Gastrocnemius medialis (tissue), 4 donors: ENCODE results near the gene KAZN.

Experiments
- POLR2A ChIP-seq, 2 donors: fragments of 450-650 bp; IDR thresholded peaks; one replicate each; pipeline ENCODE4 v1.6.1; 2017; ENCODE audit warnings: antibody characterized with exemption in 2 of 2, mild to moderate bottlenecking in 2 of 2, moderate library complexity in 2 of 2
- TF ChIP-seq, protein P1 (sequence below), 5 experiments: fragments of 450-650 bp in 3 of 5; fragments of 200-600 bp in 2 of 5; sonication (generic) in 2 of 5; IDR thresholded peaks in 4 of 5; conservative IDR thresholded peaks in 1 of 5; 1 replicate in 4 of 5; 2 replicates in 1 of 5; pipeline ENCODE4 v1.5.1; 2016 to 2019; ENCODE audit warnings: antibody characterized with exemption in 5 of 5, mild to moderate bottlenecking in 3 of 5, moderate library complexity in 3 of 5

DNA sequence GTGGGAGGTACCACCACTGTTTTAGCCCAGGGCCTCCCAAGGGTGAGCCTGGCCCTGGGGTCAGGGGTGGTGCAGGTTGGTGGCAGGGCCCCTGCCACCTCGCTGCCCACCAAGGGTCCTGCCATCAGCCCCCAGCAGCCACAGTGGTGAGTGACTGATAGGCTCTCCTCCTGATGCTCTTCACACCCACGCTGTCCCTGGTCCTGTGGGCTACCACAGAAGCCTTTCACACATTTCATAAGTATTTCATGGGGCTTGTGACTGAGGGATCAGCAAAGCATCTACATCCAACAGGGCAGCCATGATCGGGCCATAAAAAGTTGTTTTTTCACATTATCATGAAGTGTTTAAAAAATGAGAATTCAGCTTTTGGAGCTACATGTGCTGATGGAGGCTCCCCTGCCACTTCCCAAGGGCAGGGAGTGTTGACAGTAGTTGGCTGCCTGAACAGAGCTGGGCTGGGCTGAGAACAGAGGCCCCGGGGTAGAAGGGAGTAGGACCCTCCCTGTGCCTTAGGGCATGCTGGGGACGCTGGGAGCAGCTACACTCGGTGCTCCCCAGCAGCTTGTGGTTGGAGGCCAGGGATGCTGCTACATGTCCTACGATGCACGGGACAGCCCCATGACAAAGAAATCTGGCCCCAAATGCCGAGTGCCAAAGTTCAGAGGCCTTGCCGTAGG lies 482.0 kb downstream of the KAZN start:
- TF ChIP-seq, protein P1, sequence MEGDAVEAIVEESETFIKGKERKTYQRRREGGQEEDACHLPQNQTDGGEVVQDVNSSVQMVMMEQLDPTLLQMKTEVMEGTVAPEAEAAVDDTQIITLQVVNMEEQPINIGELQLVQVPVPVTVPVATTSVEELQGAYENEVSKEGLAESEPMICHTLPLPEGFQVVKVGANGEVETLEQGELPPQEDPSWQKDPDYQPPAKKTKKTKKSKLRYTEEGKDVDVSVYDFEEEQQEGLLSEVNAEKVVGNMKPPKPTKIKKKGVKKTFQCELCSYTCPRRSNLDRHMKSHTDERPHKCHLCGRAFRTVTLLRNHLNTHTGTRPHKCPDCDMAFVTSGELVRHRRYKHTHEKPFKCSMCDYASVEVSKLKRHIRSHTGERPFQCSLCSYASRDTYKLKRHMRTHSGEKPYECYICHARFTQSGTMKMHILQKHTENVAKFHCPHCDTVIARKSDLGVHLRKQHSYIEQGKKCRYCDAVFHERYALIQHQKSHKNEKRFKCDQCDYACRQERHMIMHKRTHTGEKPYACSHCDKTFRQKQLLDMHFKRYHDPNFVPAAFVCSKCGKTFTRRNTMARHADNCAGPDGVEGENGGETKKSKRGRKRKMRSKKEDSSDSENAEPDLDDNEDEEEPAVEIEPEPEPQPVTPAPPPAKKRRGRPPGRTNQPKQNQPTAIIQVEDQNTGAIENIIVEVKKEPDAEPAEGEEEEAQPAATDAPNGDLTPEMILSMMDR (IDR thresholded peaks at IDR 0.05 in 4 of 5, conservative IDR thresholded peaks at IDR 0.05 in 1 of 5) = no peak
- TF ChIP-seq POLR2A (IDR thresholded peaks at IDR 0.05) = no peak
